Tibial artery (tissue), 4 donors: ENCODE measurements around the gene SPRED2.

Source experiments
- DNase-seq, 2 donors: peaks; one replicate each; pipeline ENCODE4 v3.0.0-alpha.2; 2019
- H3K27ac ChIP-seq, 2 donors: fragments of 200-600 bp; sonication (generic) in 1 of 2; 1 replicate in 1 of 2; 2 replicates in 1 of 2; pipeline ENCODE4 v1.5.1; 2018 to 2019; ENCODE audit warnings: mild to moderate bottlenecking in 1 of 2
- H3K27me3 ChIP-seq, 2 donors: fragments of 200-600 bp; sonication (generic) in 1 of 2; one replicate each; pipeline versions ENCODE4 v1.5.1 to v1.6.0; 2016 to 2019
- H3K36me3 ChIP-seq, 3 donors: fragments of 200-600 bp; sonication (generic) in 2 of 3; one replicate each; pipeline ENCODE4 v1.5.1; 2016 to 2019; ENCODE audit warnings: mild to moderate bottlenecking in 2 of 3
- H3K4me1 ChIP-seq, 4 donors: fragments of 200-600 bp; sonication (generic) in 2 of 4; 1 replicate in 3 of 4; 2 replicates in 1 of 4; pipeline ENCODE4 v1.5.1; 2016 to 2019
- H3K4me3 ChIP-seq, 2 donors: fragments of 200-600 bp; sonication (generic) in 1 of 2; 1 replicate in 1 of 2; 2 replicates in 1 of 2; pipeline ENCODE4 v1.5.1; 2018 to 2019; ENCODE audit warnings: mild to moderate bottlenecking in 2 of 2
- H3K9me3 ChIP-seq, 3 donors: fragments of 200-600 bp; sonication (generic) in 1 of 3; one replicate each; pipeline ENCODE4 v1.5.1; 2016 to 2019
- intact Hi-C: fragments of 100-400 bp; cut with DNase I; formaldehyde crosslinking; loops from one replicate; pipeline ENCODE4 v1.15.0; 2023; ENCODE audit warnings: low total_unique reads
- TF ChIP-seq, protein P1 (sequence below), 2 experiments: fragments of 200-600 bp in 1 of 2; fragments of 450-650 bp in 1 of 2; IDR thresholded peaks; one replicate each; pipeline ENCODE4 v1.5.1; 2017 to 2019; ENCODE audit warnings: antibody characterized with exemption in 2 of 2, mild to moderate bottlenecking in 1 of 2, moderate library complexity in 1 of 2

SPRED2 gene

DNA sequence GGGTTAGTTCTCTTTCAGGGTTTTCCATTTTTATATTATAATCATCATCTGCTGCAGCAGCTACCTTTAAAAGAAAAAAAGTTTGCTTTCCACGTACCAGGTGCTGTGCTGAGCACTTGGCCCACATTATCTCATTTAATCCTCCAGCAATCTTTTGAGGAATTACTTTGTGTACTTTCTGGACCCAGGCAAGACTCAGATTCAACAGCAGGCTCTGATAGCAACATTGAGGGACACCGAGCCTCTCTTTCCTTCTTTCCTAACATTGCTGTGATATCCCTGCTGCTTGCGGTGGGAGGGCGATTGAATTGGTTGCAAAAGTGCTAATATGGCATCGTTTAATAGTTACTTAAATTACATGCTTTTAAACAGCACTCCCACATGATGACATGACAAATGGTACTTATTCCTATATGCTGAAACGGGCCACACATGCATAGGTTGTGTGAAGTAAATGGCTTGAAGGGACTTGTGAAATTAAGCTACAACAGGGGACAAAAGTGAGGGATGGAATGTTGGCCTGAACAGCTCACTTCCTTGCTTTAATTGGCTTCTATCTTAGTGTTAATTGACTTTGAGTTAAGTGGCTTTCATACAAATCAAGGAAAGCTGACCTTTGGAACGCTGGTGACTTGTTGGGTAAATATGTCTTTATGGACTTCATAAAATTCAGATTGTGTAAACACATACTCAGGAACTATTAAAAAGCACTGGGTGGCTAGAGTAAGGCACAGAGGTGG lies 21.2 kb downstream of the SPRED2 start:
- no peak overlapping the region for H3K4me3 ChIP-seq
- intact Hi-C loops = no loop called here
- DNase-seq = no peak

DNA sequence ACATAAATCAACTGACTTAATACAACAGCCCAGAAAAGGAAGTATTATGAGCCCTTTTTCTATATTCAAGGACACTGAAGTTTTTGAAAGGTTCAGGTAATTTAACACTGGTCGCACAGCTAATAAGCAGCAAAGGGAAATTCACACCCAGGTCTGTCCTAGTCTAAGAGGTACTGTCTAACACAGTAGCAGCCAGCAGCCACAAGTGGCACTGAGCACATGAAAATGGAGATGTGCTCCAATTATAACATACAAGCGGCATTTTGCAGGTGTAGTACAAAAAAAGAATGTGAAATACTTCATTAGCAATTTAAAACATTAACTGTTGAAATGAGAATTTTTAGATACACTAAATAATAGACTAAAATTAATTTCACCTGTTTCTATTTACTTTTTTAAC lies 23.4 kb downstream of the SPRED2 start:
- Histone ChIP-seq H3K9me3 (no peaks in the 10 kb centered on the region), H3K4me1 (peaks cover 0 to 20% (median 6%) of the 10 kb centered on the region in 4 donors), H3K4me3 (no peak overlapping the region), H3K36me3 (no peaks in the 10 kb centered on the region), H3K27ac (no peak overlapping the region), H3K27me3 (no peaks in the 10 kb centered on the region)
- TF ChIP-seq, protein P1, sequence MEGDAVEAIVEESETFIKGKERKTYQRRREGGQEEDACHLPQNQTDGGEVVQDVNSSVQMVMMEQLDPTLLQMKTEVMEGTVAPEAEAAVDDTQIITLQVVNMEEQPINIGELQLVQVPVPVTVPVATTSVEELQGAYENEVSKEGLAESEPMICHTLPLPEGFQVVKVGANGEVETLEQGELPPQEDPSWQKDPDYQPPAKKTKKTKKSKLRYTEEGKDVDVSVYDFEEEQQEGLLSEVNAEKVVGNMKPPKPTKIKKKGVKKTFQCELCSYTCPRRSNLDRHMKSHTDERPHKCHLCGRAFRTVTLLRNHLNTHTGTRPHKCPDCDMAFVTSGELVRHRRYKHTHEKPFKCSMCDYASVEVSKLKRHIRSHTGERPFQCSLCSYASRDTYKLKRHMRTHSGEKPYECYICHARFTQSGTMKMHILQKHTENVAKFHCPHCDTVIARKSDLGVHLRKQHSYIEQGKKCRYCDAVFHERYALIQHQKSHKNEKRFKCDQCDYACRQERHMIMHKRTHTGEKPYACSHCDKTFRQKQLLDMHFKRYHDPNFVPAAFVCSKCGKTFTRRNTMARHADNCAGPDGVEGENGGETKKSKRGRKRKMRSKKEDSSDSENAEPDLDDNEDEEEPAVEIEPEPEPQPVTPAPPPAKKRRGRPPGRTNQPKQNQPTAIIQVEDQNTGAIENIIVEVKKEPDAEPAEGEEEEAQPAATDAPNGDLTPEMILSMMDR (IDR thresholded peaks at IDR 0.05) = no peak
- DNase-seq = no peak
- intact Hi-C loops = no loop called here

More for the DNA sequence above, 21.2 kb downstream of the SPRED2 start:
- Histone ChIP-seq H3K9me3 (no peaks in the 10 kb centered on the region), H3K36me3 (no peaks in the 10 kb centered on the region), H3K27ac (no peak overlapping the region), H3K4me1 (peaks cover 0 to 15% (median 6%) of the 10 kb centered on the region in 4 donors), H3K27me3 (no peaks in the 10 kb centered on the region)
- TF ChIP-seq, protein P1 (IDR thresholded peaks at IDR 0.05) = no peak

DNA sequence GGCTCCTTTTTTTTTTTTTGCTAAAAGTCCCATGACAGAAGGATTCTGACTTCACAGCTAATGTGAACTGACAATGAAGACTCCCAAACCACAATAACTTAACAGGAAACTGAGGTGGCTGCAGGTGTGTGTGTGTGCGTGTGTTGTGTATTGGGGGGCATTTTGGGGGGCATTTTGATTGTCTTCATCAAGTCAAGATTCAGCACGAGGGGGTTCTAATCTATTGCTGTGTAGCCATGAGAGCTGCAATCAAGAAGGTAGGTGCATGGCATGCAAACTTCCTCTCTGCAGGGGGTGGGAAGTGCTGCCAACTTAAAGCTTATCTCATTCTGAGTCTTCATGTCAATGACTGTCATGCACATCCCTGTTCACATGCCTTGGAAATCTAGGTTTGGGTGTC lies 25.2 kb downstream of the SPRED2 start:
- no peak for DNase-seq
- TF ChIP-seq, protein P1 (IDR thresholded peaks at IDR 0.05) = no peak
- H3K27ac ChIP-seq = no peak overlapping the region
- intact Hi-C loops = no loop called here
- H3K4me1 ChIP-seq = peaks cover 0 to 14% (median 11%) of the 10 kb centered on the region in 4 donors
- no peaks in the 10 kb centered on the region for H3K27me3 ChIP-seq
- H3K36me3 ChIP-seq = no peaks in the 10 kb centered on the region
- no peaks in the 10 kb centered on the region for H3K9me3 ChIP-seq
- no peak overlapping the region for H3K4me3 ChIP-seq

DNA sequence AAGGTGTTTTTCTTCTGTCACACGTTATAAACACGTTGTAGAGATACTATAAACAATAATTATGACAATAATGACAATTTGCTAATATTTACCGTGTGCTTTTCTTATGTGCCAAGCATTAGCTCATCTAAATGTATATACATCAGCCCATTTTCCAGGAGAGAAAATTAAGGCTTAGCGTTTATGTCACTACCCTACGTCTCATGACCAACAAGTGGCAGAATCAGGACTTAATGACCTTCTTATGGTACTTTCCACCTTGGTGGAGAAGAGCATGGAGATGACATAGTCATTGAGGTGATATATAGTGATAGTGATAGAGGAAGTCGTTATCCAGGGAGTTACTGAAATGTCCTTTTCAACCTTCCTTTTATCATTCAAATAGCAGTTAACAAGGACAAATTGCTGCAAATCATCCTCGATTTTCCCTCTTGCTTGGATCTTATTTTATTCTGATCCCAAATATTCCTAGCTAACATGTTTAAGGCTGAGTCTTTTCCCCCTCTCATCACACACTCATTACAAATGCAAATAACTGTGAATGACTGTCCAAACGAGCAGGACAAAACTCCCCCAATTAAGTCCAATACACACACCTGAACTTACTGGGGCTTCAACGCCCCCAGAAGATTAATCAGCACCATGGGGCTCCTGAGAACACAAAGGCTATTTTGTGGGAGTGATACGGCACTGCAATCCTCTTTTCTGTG lies 27.3 kb downstream of the SPRED2 start:
- Histone ChIP-seq H3K36me3 (no peaks in the 10 kb centered on the region), H3K27me3 (no peaks in the 10 kb centered on the region), H3K4me1 (peaks cover 0 to 23% (median 13%) of the 10 kb centered on the region in 4 donors), H3K9me3 (no peaks in the 10 kb centered on the region), H3K4me3 (no peak overlapping the region), H3K27ac (no peak overlapping the region)
- intact Hi-C loops = no loop called here
- TF ChIP-seq, protein P1 (IDR thresholded peaks at IDR 0.05) = no peak
- no peak for DNase-seq

DNA sequence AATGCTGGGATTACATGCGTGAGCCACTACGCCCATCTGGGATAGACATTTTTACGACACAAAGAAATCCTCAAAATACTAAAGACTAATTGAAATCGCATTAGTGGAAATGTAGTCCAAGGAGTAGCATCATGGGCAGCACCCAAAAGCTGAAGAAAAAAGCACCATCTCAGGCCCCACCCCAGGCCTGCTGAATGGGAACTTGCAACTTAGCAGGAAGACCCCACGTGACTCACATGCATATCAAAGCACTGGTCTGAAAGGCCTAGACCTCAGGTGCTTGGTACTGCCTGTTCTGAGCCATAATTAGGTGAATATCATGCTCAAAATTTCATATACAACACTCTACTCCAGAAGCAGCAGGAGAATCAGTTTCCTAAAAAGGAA lies 28.9 kb downstream of the SPRED2 start:
- TF ChIP-seq, protein P1 (IDR thresholded peaks at IDR 0.05) = no peak
- Histone ChIP-seq H3K27me3 (no peaks in the 10 kb centered on the region), H3K36me3 (no peaks in the 10 kb centered on the region), H3K4me3 (no peak overlapping the region), H3K9me3 (no peaks in the 10 kb centered on the region), H3K27ac (no peak overlapping the region), H3K4me1 (peaks cover 0 to 23% (median 13%) of the 10 kb centered on the region in 4 donors)
- intact Hi-C loops = no loop called here
- DNase-seq = no peak
